ENCODE data around the gene TIMP2.

DNA sequence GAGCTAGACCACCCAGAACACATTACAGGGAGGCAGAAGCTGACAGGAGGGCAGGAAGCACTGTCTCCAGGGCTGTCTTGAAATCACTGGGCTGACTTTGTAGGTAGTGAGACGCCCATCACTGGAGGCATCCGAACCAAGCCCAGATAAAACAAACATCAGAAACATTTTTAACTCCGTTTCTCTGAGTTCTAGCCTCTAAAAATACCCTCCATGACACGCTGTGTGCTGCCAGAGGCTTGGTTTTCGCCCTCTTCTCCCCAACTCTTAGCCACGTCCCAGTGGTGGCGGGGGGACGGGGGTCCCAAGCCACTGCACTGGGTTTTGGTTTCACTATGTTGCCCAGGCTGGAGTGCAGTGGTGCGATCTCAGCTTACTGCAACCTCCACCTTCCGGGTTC lies 23.4 kb downstream of the TIMP2 start:
- TF ChIP-seq GATA3 (IDR thresholded peaks at IDR 0.05; ENCODE audit: low read depth, low read length): no peak
- TF ChIP-seq GATA2 (IDR thresholded peaks at IDR 0.05; ENCODE audit: low read depth, low read length): no peak
